Measurements from ENCODE around the gene NF1.

DNA sequence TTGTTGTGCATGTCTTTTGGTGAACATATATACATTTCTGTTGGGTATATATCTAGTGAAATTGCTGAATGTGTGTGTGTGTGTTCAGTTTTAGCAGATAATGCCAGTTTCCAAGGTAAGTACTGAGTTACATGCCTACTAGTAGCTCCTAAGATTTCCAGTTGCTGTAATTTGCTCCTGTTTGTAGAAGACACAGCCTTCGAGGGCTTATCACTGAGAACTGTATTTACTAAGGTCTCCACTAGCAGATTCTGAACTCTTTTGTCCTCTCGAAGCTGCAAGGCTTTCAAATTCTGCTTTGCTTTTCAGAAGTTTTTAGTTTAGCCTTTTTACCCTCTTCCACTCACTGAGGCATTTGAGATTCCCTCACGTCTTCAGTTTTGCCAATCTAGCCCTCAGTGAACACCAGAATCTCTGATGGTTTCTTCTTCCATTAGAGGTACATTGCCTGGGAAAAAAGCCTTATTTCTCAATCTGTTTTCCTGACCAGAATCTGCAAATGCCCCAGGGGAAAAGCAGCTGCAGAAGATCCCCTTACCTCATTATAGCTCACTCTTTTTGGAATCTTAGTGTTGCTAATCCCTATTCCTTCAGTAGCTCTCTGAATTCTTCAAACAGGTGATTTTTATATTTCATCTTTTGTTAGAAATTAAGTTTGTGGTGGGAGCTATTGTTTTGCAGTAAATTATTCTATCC, 52.9 kb downstream of the NF1 start:
- no peak for TF ChIP-seq CTCF (conservative IDR thresholded peaks at IDR 0.05; ENCODE audit: low read depth, low read length)
- TF ChIP-seq EZH2phosphoT487 (IDR thresholded peaks at IDR 0.05; ENCODE audit: borderline replicate concordance, low read length): no peak

Measured in PC-3 (cell line).